Spinal cord (tissue), 10 donors: ENCODE data around the gene QDPR. TPM values are rescaled to one million over a fixed set of nuclear protein-coding genes. Genes with fewer than 3 reads are reported as not detected.

ENCODE experiments used
- DNase-seq, 6 donors: peaks; one replicate each; pipeline versions ENCODE4 v3.0.0 to v3.0.0-alpha.2; 2013 to 2015; ENCODE audit warnings: low spot score in 6 of 6, low read depth in 4 of 6
- H3K27ac ChIP-seq: one replicate; pipeline ENCODE4 v1.5.1; 2013; ENCODE audit warnings: low read depth, low read length, control low read depth
- H3K27me3 ChIP-seq: one replicate; pipeline ENCODE4 v1.6.1; 2013; ENCODE audit warnings: low read length; ENCODE audit not compliant: control insufficient read depth, insufficient read depth
- H3K36me3 ChIP-seq: one replicate; pipeline ENCODE4 v1.6.1; 2013; ENCODE audit warnings: low read length; ENCODE audit not compliant: control insufficient read depth, insufficient read depth
- H3K4me1 ChIP-seq: one replicate; pipeline ENCODE4 v1.6.1; 2013; ENCODE audit warnings: low read length; ENCODE audit not compliant: control insufficient read depth, insufficient read depth
- H3K4me3 ChIP-seq: one replicate; pipeline ENCODE4 v1.5.1; 2013; ENCODE audit warnings: low read depth, low read length, control low read depth
- H3K9me3 ChIP-seq: one replicate; pipeline ENCODE4 v1.6.1; 2013; ENCODE audit warnings: low read length; ENCODE audit not compliant: control insufficient read depth, insufficient read depth
- WGBS: methylation state at CpG from one replicate; pipeline ENCODE4 v1.1.5; 2013; ENCODE audit warnings: missing lambda C conversion rate; ENCODE audit not compliant: insufficient coverage; 5-methylcytosine and 5-hydroxymethylcytosine counted together
- polyA plus RNA-seq, 2 donors: library from polyadenylated mRNA; unstranded; fragments of 120-200 nt; gene quantifications; one replicate each; pipeline ENCODE4 v1.2.1, GENCODE V29; 2013; ENCODE audit not compliant: insufficient read length in 2 of 2
- total RNA-seq, 2 donors: library from RNA; depleted of rRNA in 1 of 2; stranded (reverse); fragments of 120-200 nt in 1 of 2; fragments of >200 nt in 1 of 2; gene quantifications; one replicate each; pipeline versions ENCODE4 v1.2.3 to v1.2.4, GENCODE V29; 2013 to 2014
- donor health status: healthy.

QDPR gene
- total and polyA plus RNA-seq, 4 donors, result 13.6 to 115 (median 77.9) TPM

GRCh38 chr4:17480955-17481354, 30.9 kb downstream of the QDPR start:
- DNase-seq, result no peak
- Histone ChIP-seq H3K9me3 (peaks cover 1% of the 10 kb centered on the region), H3K27me3 (no peaks in the 10 kb centered on the region), H3K4me3 (no peak overlapping the region), H3K36me3 (peaks cover 11% of the 10 kb centered on the region), H3K27ac (no peak overlapping the region), H3K4me1 (peaks cover 3% of the 10 kb centered on the region)
- WGBS, result 94% methylated on average over 2 of the region's 2 CpGs

DNA sequence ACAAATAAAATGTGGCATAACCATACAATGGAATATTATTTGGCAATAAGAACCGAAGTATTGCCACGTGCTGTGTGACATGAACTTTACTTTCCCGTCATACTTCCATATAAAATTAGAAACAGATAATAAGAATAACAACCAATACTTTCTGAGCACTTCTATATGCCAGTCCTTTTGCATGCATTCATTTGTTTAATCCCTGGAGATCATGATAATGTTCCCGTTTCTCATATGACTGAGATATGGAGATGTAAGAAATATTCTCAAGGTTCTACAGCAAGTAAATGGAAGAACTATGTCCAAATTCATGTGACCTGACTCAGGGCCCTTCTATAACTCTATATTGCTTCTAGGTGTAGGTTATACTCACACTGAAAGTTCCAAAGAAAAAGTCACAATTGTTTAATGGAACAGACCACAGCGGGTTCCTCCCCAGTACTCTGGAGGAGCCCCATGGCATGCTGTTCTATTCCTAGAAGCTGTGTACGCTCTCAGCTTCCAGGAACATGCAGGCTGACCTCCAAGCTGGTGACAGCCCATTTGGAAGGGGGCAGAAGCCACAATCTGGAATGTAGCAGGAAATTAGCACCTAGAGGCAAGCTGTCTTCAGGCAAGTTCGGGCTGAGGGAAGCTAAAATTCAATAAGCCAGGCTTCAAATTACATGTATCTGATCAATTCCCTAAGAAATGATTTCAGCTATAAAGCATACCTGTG, 31.5 kb downstream of the QDPR start:
- Histone ChIP-seq H3K4me1 (peaks cover 3% of the 10 kb centered on the region), H3K27me3 (no peaks in the 10 kb centered on the region), H3K36me3 (peaks cover 11% of the 10 kb centered on the region), H3K4me3 (no peak overlapping the region), H3K27ac (no peak overlapping the region), H3K9me3 (peaks cover 1% of the 10 kb centered on the region)
- DNase-seq, result no peak
- 96% methylated on average over 2 of the region's 7 CpGs for WGBS

DNA sequence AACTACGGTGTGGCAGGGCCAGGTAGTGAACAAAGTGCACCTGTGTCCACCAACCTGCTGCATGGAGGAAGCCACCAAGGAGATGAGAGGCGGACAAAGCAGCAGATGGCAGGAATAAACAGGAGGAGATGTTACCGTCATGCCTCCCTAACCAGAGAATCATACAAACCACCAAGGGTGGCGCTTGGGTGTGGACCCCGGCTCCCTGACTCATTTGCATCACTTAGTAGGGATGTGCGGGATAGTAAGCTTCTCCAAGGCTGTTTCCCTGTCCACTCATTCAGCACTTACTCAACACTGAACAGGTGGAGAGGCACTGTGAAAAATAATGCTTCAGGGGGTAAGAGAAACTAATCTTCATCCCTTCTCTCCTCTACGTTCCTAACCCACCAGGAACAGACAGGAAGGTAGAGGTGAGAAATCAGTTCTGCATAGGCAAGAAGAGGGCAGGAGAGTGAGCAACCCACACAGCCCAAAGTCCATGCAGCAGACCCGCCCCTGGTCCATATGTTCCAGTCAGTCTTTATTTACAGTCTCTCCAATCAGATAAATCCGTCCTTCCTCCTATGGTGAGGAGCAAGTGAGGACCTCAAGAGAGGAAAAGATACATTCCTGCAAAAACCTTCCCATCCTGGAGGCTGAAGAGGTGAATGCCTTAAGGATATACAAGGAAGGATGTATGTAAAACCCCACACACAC, 34.0 kb downstream of the QDPR start:
- 100% methylated on average over 1 of the region's 9 CpGs for WGBS
- H3K4me1 ChIP-seq, result peaks cover 3% of the 10 kb centered on the region
- H3K36me3 ChIP-seq, result peaks cover 4% of the 10 kb centered on the region
- H3K27me3 ChIP-seq, result no peaks in the 10 kb centered on the region
- H3K4me3 ChIP-seq, result no peak overlapping the region
- no peak for DNase-seq
- H3K27ac ChIP-seq, result no peak overlapping the region
- H3K9me3 ChIP-seq, result peaks cover 1% of the 10 kb centered on the region

DNA sequence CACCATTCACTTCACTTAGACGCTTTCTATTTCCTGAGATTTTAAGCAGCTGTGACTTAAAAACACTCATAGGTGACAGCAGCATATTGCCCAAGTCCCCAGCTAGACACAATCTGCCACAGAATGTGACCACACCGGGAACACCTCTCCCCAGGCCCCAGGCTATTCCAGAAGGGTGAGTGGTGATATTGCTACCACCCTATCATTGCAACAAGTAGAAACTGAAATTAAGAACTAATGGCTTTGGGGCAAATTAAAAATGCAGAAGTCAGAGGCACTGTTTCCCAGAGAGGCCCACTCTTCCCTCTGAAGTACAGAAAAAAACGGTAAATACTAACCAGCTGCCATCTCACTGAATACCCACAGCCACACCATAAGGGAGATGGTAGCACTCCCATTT, 35.0 kb downstream of the QDPR start:
- Histone ChIP-seq H3K9me3 (peaks cover 1% of the 10 kb centered on the region), H3K27me3 (no peaks in the 10 kb centered on the region), H3K4me3 (no peak overlapping the region), H3K4me1 (peaks cover 3% of the 10 kb centered on the region), H3K27ac (no peak overlapping the region), H3K36me3 (no peaks in the 10 kb centered on the region)
- 75% methylated on average over 2 of the region's 3 CpGs for WGBS
- DNase-seq, result no peak

DNA sequence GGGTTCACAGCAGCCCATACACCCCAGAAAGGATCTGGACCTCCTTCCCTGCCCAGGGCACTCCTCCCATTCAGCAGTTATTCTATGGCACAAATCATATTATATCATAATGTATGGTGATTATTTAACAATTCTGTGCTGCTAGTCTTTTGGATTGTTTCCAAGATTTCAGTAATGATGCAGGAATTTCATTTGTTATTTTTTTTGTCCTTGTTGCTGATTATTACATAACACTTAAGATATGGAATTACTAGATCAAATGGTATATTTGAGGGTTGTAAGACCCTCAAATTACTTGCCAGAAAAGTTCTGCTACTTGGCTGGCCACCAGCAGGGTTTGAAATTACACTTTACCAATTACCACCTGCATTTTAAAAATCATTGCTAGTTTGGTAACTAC, 36.4 kb downstream of the QDPR start:
- H3K9me3 ChIP-seq, result peaks cover under 1% of the 10 kb centered on the region
- no peaks in the 10 kb centered on the region for H3K27me3 ChIP-seq
- no peak overlapping the region for H3K27ac ChIP-seq
- no peaks in the 10 kb centered on the region for H3K36me3 ChIP-seq
- no peak for DNase-seq
- H3K4me1 ChIP-seq, result peaks cover 7% of the 10 kb centered on the region
- no peak overlapping the region for H3K4me3 ChIP-seq

GRCh38 chr4:17469931-17470674, 41.8 kb downstream of the QDPR start:
- no peak overlapping the region for H3K4me3 ChIP-seq
- no peak for DNase-seq
- H3K36me3 ChIP-seq, result no peaks in the 10 kb centered on the region
- H3K4me1 ChIP-seq, result peaks cover 6% of the 10 kb centered on the region
- WGBS, result 67% methylated on average over 4 of the region's 11 CpGs
- no peak overlapping the region for H3K27ac ChIP-seq
- H3K27me3 ChIP-seq, result no peaks in the 10 kb centered on the region
- no peaks in the 10 kb centered on the region for H3K9me3 ChIP-seq

DNA sequence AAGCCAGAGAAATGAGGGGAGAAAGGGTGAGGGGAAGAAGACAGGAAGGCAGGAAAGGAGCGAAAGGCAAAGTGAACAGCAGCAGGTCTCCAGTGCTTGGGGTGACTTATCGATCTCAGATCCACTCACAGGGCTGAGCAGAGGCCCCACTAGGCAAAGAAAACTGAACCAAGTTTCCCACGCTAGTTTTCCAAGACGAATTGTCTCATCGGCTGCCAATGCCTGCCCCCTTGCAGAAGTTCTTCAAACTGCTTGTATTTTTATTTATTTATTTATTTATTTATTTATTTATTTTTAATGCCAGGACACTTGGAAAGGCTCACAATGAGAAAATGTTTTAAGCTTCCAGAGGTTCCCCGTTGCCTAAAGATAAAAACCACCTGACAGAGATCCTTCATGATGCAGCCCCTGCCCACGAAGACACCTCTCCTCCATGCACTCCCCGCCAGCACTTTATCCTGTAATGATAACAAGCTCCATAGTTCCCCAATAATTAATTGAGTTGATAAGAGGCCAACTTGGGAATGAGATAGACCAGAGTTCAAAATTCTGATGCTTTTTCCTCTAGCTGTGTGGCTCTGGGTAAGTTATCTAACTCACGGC, 43.2 kb downstream of the QDPR start:
- peaks cover 6% of the 10 kb centered on the region for H3K4me1 ChIP-seq
- H3K9me3 ChIP-seq, result no peaks in the 10 kb centered on the region
- no peaks in the 10 kb centered on the region for H3K27me3 ChIP-seq
- 58% methylated on average over 3 of the region's 9 CpGs for WGBS
- no peak overlapping the region for H3K4me3 ChIP-seq
- DNase-seq, result peak; percentile 26 to 87 (median 46)
- no peaks in the 10 kb centered on the region for H3K36me3 ChIP-seq
- H3K27ac ChIP-seq, result no peak overlapping the region

GRCh38 chr4:17463606-17464005, 48.3 kb downstream of the QDPR start:
- Histone ChIP-seq H3K27ac (no peak overlapping the region), H3K9me3 (no peaks in the 10 kb centered on the region), H3K4me1 (no peaks in the 10 kb centered on the region), H3K4me3 (no peak overlapping the region), H3K36me3 (no peaks in the 10 kb centered on the region), H3K27me3 (no peaks in the 10 kb centered on the region)
- DNase-seq, result no peak
- 88% methylated on average over 1 of the region's 1 CpG for WGBS

DNA sequence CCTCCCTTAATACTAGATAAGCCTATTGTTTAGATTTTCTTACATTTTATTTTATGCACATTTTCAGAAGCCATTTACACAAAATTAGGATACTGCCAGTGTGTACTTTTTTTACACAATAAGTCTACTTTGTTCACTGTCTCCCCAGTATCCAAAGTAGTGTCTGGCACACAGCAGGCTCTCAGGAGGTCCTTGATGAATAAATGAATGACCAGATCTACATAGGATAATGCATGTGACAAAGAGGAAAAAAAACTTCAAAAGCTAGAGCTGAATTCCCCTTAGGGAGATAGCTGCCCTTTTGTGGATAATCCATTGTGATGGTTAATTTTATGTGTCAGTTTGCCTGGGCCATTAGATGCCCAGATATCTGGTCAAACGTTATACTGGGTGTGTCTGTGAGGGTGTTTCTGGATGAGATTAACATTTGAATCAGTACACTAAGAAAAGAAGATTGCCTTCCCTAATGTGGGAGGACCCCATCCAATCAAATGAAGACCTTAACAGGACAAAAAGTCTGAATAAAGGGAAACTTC, 61.6 kb downstream of the QDPR start:
- no peaks in the 10 kb centered on the region for H3K27me3 ChIP-seq
- no peaks in the 10 kb centered on the region for H3K36me3 ChIP-seq
- no peak for DNase-seq
- no peaks in the 10 kb centered on the region for H3K4me1 ChIP-seq
- WGBS, result no CpG with 5 or more reads among the region's 1 CpG
- H3K9me3 ChIP-seq, result no peaks in the 10 kb centered on the region
- no peak overlapping the region for H3K4me3 ChIP-seq
- no peak overlapping the region for H3K27ac ChIP-seq
